H1 (cell line): Measurements from ENCODE around the gene SUMF1. TPM values are rescaled to one million over a fixed set of nuclear protein-coding genes. Genes with fewer than 3 reads are reported as not detected.

ENCODE experiments used
- ASH2L ChIP-seq: fragments of 200-600, 300-600 bp; sonication (generic); IDR thresholded peaks from one replicate; pipeline ENCODE4 v1.7.1; 2017; ENCODE audit warnings: low read length
- CHD2 ChIP-seq: IDR thresholded peaks from 2 replicates; pipeline ENCODE4 v1.6.1; 2012; ENCODE audit warnings: low read length, improper control_type of control experiment
- CHD7 ChIP-seq: fragments of 300-600 bp; sonication (generic); IDR thresholded peaks from 2 replicates; pipeline ENCODE4 v1.7.1; 2012; ENCODE audit warnings: low read length, moderate library complexity, mild to moderate bottlenecking, inconsistent platforms; ENCODE audit not compliant: insufficient replicate concordance
- NRF1 ChIP-seq: IDR thresholded peaks from 2 replicates; pipeline ENCODE4 v1.6.1; 2011; ENCODE audit warnings: mild to moderate bottlenecking, low read depth, low read length, improper control_type of control experiment
- RXRA ChIP-seq: IDR thresholded peaks from 2 replicates; pipeline ENCODE4 v1.6.1; 2011; ENCODE audit warnings: low read depth, mild to moderate bottlenecking, low read length, moderate library complexity; ENCODE audit not compliant: insufficient read depth
- SIN3A ChIP-seq, 2 experiments: IDR thresholded peaks in 1 of 2; conservative IDR thresholded peaks in 1 of 2; 2 replicates each; pipeline ENCODE4 v1.6.1; 2011 to 2012; ENCODE audit warnings: low read length in 2 of 2, improper control_type of control experiment in 1 of 2, low read depth in 1 of 2, mild to moderate bottlenecking in 1 of 2
- TAF1 ChIP-seq: IDR thresholded peaks from 2 replicates; pipeline ENCODE4 v1.6.1; 2011; ENCODE audit warnings: mild to moderate bottlenecking, low read depth, low read length
- TAF7 ChIP-seq: optimal IDR thresholded peaks from 2 replicates; pipeline ENCODE3; 2011; ENCODE audit warnings: low read depth, mild to moderate bottlenecking, inconsistent platforms, low read length, moderate library complexity, borderline replicate concordance
- ZNF274 ChIP-seq: IDR thresholded peaks from 2 replicates; pipeline ENCODE4 v1.7.0; 2012; ENCODE audit warnings: low read length, borderline replicate concordance; ENCODE audit errors: extremely low read depth
- polyA plus RNA-seq, 7 experiments: library from polyadenylated mRNA; depleted of rRNA in 3 of 7; stranded (reverse) in 5 of 7; unstranded in 2 of 7; fragments of >200 nt in 5 of 7; fragments of 200-250 nt in 2 of 7; gene quantifications; 1 replicate in 5 of 7; 2 replicates in 1 of 7; 4 replicates in 1 of 7; pipeline versions ENCODE4 v1.2.1 to v1.2.3, GENCODE V29; 2011 to 2013; ENCODE audit warnings: missing spikeins in 2 of 7, mixed read lengths in 2 of 7
- total RNA-seq: library from RNA; stranded (reverse); fragmentation: NEBNext Ultra II Directional; extraction: Animal tissue kit (Norgen Biotek cat#: 25700); gene quantifications from 2 replicates; pipeline ENCODE4 v1.2.1, GENCODE V29; 2021
- TF ChIP-seq, protein P1 (sequence below): IDR thresholded peaks from 2 replicates; pipeline ENCODE4 v1.6.1; 2012; ENCODE audit warnings: inconsistent platforms

The SUMF1 gene
- total and polyA plus RNA-seq, 2 of the 8 experiments (the other 6 are each of a cell fraction or from before 2014, with no cell fraction given), result 12.5 to 15.0 TPM

- TF ChIP-seq CHD7 (no peak), SIN3A (conservative IDR thresholded peaks at IDR 0.05 in 1 of 2, IDR thresholded peaks at IDR 0.05 in 1 of 2; ENCODE audit: low read depth in 1 of 2, low read length in 2 of 2) (no peak), NRF1 (no peak), RXRA (no peak), TAF7 (no peak), CHD2 (no peak), ASH2L (no peak), TAF1 (no peak), ZNF274 (no peak)
- TF ChIP-seq, protein P1, sequence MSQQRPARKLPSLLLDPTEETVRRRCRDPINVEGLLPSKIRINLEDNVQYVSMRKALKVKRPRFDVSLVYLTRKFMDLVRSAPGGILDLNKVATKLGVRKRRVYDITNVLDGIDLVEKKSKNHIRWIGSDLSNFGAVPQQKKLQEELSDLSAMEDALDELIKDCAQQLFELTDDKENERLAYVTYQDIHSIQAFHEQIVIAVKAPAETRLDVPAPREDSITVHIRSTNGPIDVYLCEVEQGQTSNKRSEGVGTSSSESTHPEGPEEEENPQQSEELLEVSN, result no peak
Observed at GRCh38 chr3:4334548-4334947, 132.5 kb downstream of the SUMF1 start (continued).
